Neural cell (in vitro differentiated cells): ENCODE data around the gene SLC6A19. TPM values are rescaled to one million over a fixed set of nuclear protein-coding genes. Genes with fewer than 3 reads are reported as not detected.

Source experiments
- H2AFZ ChIP-seq: fragments of 200-600, 300-800 bp; sonication (generic), shearing (Covaris generic); 2 replicates; pipeline ENCODE4 v1.6.0; 2014; ENCODE audit warnings: low read depth, mild to moderate bottlenecking, antibody characterized with exemption, low read length, moderate library complexity
- H3F3A ChIP-seq: fragments of 200-600 bp; shearing (Covaris generic); 2 replicates; pipeline ENCODE4 v1.6.1; 2016; ENCODE audit warnings: mild to moderate bottlenecking, moderate library complexity, mixed read lengths, antibody characterized with exemption, low read length; ENCODE audit not compliant: insufficient read depth, poor library complexity, severe bottlenecking
- H3K27ac ChIP-seq: fragments of 200-600, 300-800 bp; sonication (generic), shearing (Covaris generic); 2 replicates; pipeline ENCODE4 v1.5.1; 2014; ENCODE audit warnings: mild to moderate bottlenecking, low read length, moderate library complexity
- H3K27me3 ChIP-seq: fragments of 300-800, 200-600 bp; sonication (generic), shearing (Covaris generic); 2 replicates; pipeline ENCODE4 v1.6.0; 2014; ENCODE audit warnings: mild to moderate bottlenecking, low read depth, low read length, moderate library complexity; ENCODE audit not compliant: insufficient read depth
- H3K36me3 ChIP-seq: fragments of 300-800, 200-600 bp; sonication (generic), shearing (Covaris generic); 2 replicates; pipeline ENCODE4 v1.5.1; 2014; ENCODE audit warnings: mild to moderate bottlenecking, antibody characterized with exemption, low read length, moderate library complexity; ENCODE audit not compliant: insufficient read depth
- H3K4me2 ChIP-seq: fragments of 300-800, 200-600 bp; sonication (generic), shearing (Covaris generic); 2 replicates; pipeline ENCODE4 v1.6.0; 2014; ENCODE audit warnings: mild to moderate bottlenecking, low read length
- H3K4me3 ChIP-seq: fragments of 300-800, 200-600 bp; sonication (generic), shearing (Covaris generic); 2 replicates; pipeline ENCODE4 v1.5.1; 2014; ENCODE audit warnings: mild to moderate bottlenecking, low read length, moderate library complexity
- H3K79me2 ChIP-seq: fragments of 200-600 bp; shearing (Covaris generic); replicated peaks from 2 replicates; pipeline ENCODE4 v1.6.0; 2014; ENCODE audit warnings: mild to moderate bottlenecking, low read length, moderate library complexity; ENCODE audit not compliant: insufficient read depth
- H3K9ac ChIP-seq: fragments of 300-800, 200-600 bp; sonication (generic), shearing (Covaris generic); 2 replicates; pipeline ENCODE4 v1.6.1; 2016; ENCODE audit warnings: mild to moderate bottlenecking, low read length, mixed read lengths
- H3K9me2 ChIP-seq: fragments of 200-600 bp; shearing (Covaris generic); 2 replicates; pipeline ENCODE4 v1.6.1; 2016; ENCODE audit warnings: mild to moderate bottlenecking, low read length, mixed read lengths; ENCODE audit not compliant: insufficient read depth
- H3K9me3 ChIP-seq: fragments of 200-600, 300-800 bp; sonication (generic), shearing (Covaris generic); 2 replicates; pipeline ENCODE4 v1.6.1; 2016; ENCODE audit warnings: mild to moderate bottlenecking, mixed run types, low read length, moderate library complexity, mixed read lengths
- H4K20me1 ChIP-seq: fragments of 200-600 bp; shearing (Covaris generic); 2 replicates; pipeline ENCODE4 v1.6.1; 2016; ENCODE audit warnings: mild to moderate bottlenecking, mixed run types; ENCODE audit not compliant: insufficient read depth
- CTCF ChIP-seq: fragments of 450-650 bp; IDR thresholded peaks from 2 replicates; pipeline ENCODE4 v1.5.1; 2014; ENCODE audit warnings: antibody characterized with exemption, mild to moderate bottlenecking, moderate library complexity; ENCODE audit not compliant: poor library complexity, severe bottlenecking
- EP300 ChIP-seq: fragments of 450-650 bp; conservative IDR thresholded peaks from 2 replicates; pipeline ENCODE4 v1.6.1; 2014; ENCODE audit warnings: antibody characterized with exemption, mild to moderate bottlenecking, moderate library complexity; ENCODE audit not compliant: poor library complexity, severe bottlenecking
- EZH2 ChIP-seq: fragments of 200-600, 300-800 bp; shearing (Covaris generic), sonication (generic); IDR thresholded peaks from 2 replicates; pipeline ENCODE4 v1.6.1; 2014; ENCODE audit warnings: antibody characterized with exemption, low read length, borderline replicate concordance, mild to moderate bottlenecking; ENCODE audit not compliant: insufficient read depth, poor library complexity, severe bottlenecking
- MXI1 ChIP-seq: fragments of 450-650 bp; conservative IDR thresholded peaks from 2 replicates; pipeline ENCODE4 v1.6.1; 2014; ENCODE audit warnings: antibody characterized with exemption, mild to moderate bottlenecking; ENCODE audit not compliant: poor library complexity, severe bottlenecking
- POLR2AphosphoS5 ChIP-seq: IDR thresholded peaks from 2 replicates; pipeline ENCODE4 v1.6.1; 2012
- RAD21 ChIP-seq: fragments of 450-650 bp; conservative IDR thresholded peaks from 2 replicates; pipeline ENCODE4 v1.6.1; 2014; ENCODE audit warnings: antibody characterized with exemption, mild to moderate bottlenecking, moderate library complexity
- REST ChIP-seq: IDR thresholded peaks from 2 replicates; pipeline ENCODE4 v1.6.1; 2012; ENCODE audit warnings: borderline replicate concordance
- SMC3 ChIP-seq: fragments of 450-650 bp; conservative IDR thresholded peaks from 2 replicates; pipeline ENCODE4 v1.6.1; 2014; ENCODE audit warnings: antibody characterized with exemption, mild to moderate bottlenecking, moderate library complexity; ENCODE audit not compliant: poor library complexity
- TAF1 ChIP-seq: IDR thresholded peaks from 2 replicates; pipeline ENCODE4 v1.6.1; 2012; ENCODE audit warnings: low read depth
- polyA plus RNA-seq: library from polyadenylated mRNA; depleted of rRNA; stranded (reverse); fragments of >200 nt; gene quantifications from 2 replicates; pipeline ENCODE4 v1.2.3, GENCODE V29; 2014

Gene SLC6A19
- polyA plus RNA-seq, 1 donor from 2014 or later = not detected

- Histone ChIP-seq H3K36me3 (no peaks in the 10 kb centered on the region), H3K9me2 (no peaks in the 10 kb centered on the region), H4K20me1 (no peaks in the 10 kb centered on the region), H2AFZ (no peak overlapping the region), H3K9me3 (no peaks in the 10 kb centered on the region), H3K4me3 (no peak overlapping the region), H3K27ac (no peak overlapping the region), H3K27me3 (no peaks in the 10 kb centered on the region), H3K9ac (no peak overlapping the region), H3K79me2 (no peaks in the 10 kb centered on the region), H3F3A (no peaks in the 10 kb centered on the region), H3K4me2 (no peak overlapping the region)
- TF ChIP-seq REST (no peak), CTCF (no peak), TAF1 (no peak), RAD21 (no peak), MXI1 (no peak), POLR2AphosphoS5 (no peak), EZH2 (no peak), SMC3 (no peak), EP300 (no peak)
Observed at GRCh38 chr5:1256776-1257175, 55.4 kb downstream of the SLC6A19 start.

- no peaks in the 10 kb centered on the region for H3K36me3 ChIP-seq
- TF ChIP-seq POLR2AphosphoS5 = no peak
- TF ChIP-seq RAD21 = no peak
- TF ChIP-seq MXI1 = no peak
- no peak for TF ChIP-seq CTCF
- TF ChIP-seq TAF1 = no peak
- no peak for TF ChIP-seq SMC3
- TF ChIP-seq REST = no peak
- TF ChIP-seq EP300 = no peak
- TF ChIP-seq EZH2 = no peak
- no peak overlapping the region for H3K4me3 ChIP-seq
- no peak overlapping the region for H3K4me2 ChIP-seq
- no peaks in the 10 kb centered on the region for H3K79me2 ChIP-seq
- H3F3A ChIP-seq = no peaks in the 10 kb centered on the region
- no peak overlapping the region for H2AFZ ChIP-seq
- H3K27me3 ChIP-seq = no peaks in the 10 kb centered on the region
- H3K27ac ChIP-seq = no peak overlapping the region
- no peaks in the 10 kb centered on the region for H4K20me1 ChIP-seq
- H3K9me2 ChIP-seq = no peaks in the 10 kb centered on the region
- H3K9ac ChIP-seq = no peak overlapping the region
- peaks cover under 1% of the 10 kb centered on the region for H3K9me3 ChIP-seq
Observed at GRCh38 chr5:1257363-1257762, 56.0 kb downstream of the SLC6A19 start.
